Aorta (tissue), 5 donors: ENCODE data around the gene EN2. TPM values are rescaled to one million over a fixed set of nuclear protein-coding genes. Genes with fewer than 3 reads are reported as not detected.

ENCODE experiments used
- ATAC-seq: fragments of 200-7000 bp; cut with Tn5 transposase; one replicate; pipeline ENCODE4 v1.9.1; 2022; ENCODE audit warnings: moderate library complexity; ENCODE audit not compliant: low FRiP score
- DNase-seq, 2 donors: peaks; one replicate each; pipeline ENCODE4 v3.0.0-alpha.2; 2020
- H3K27ac ChIP-seq, 2 donors: one replicate each; pipeline ENCODE4 v1.5.1; 2013; ENCODE audit warnings: low read length in 2 of 2, mild to moderate bottlenecking in 2 of 2, moderate library complexity in 2 of 2, control low read depth in 1 of 2, inconsistent platforms in 1 of 2, low read depth in 1 of 2
- H3K27me3 ChIP-seq, 2 donors: one replicate each; pipeline ENCODE4 v1.6.1; 2013; ENCODE audit warnings: control low read depth in 1 of 2, low read length in 1 of 2, mild to moderate bottlenecking in 1 of 2, moderate library complexity in 1 of 2; ENCODE audit not compliant: insufficient read depth in 2 of 2, control insufficient read depth in 1 of 2
- H3K36me3 ChIP-seq, 2 donors: one replicate each; pipeline ENCODE4 v1.6.1; 2013; ENCODE audit warnings: control low read depth in 1 of 2, low read length in 1 of 2, mild to moderate bottlenecking in 1 of 2; ENCODE audit not compliant: insufficient read depth in 2 of 2, control insufficient read depth in 1 of 2
- H3K4me1 ChIP-seq, 2 donors: one replicate each; pipeline ENCODE4 v1.6.1; 2013; ENCODE audit warnings: low read length in 2 of 2, control low read depth in 1 of 2, mild to moderate bottlenecking in 1 of 2, moderate library complexity in 1 of 2; ENCODE audit not compliant: insufficient read depth in 2 of 2, control insufficient read depth in 1 of 2
- H3K4me3 ChIP-seq, 2 donors: one replicate each; pipeline ENCODE4 v1.5.1; 2013; ENCODE audit warnings: low read length in 2 of 2, control low read depth in 1 of 2, mild to moderate bottlenecking in 1 of 2
- H3K9me3 ChIP-seq: one replicate; pipeline ENCODE4 v1.6.1; 2013; ENCODE audit warnings: mild to moderate bottlenecking, low read length; ENCODE audit not compliant: control insufficient read depth
- WGBS, 2 donors: extraction: QIAGEN DNeasy Blood & Tissue Kit; methylation state at CpG; one replicate each; pipeline ENCODE4 v1.1.7; 2013; 5-methylcytosine and 5-hydroxymethylcytosine counted together
- intact Hi-C, 2 donors: fragments of 100-400 bp; cut with DNase I; formaldehyde crosslinking; loops; one replicate each; pipeline versions ENCODE4 v1.14.2 to v1.15.0; 2022
- polyA plus RNA-seq, 2 donors: library from polyadenylated mRNA; stranded (reverse); fragments of 200-250 nt; gene quantifications; one replicate each; pipeline ENCODE4 v1.2.3, GENCODE V29; 2013
- total RNA-seq, 2 donors: library from RNA; stranded (reverse); fragmentation: NEBNext Ultra II Directional; extraction: Animal tissue kit (Norgen Biotek cat#: 25700); gene quantifications; one replicate each; pipeline ENCODE4 v1.2.1, GENCODE V29; 2021
- donor health status: healthy with polysubstance abuse.
- donor health status: Bipolar disorder and iron deficiency.
- donor health status: DM: no; HTN: no; CAD: no.
- donor health status: DM: no; HTN: no; CAD: no.
- donor health status: DM: yes; HTN: yes; CAD: no.

The EN2 gene
- total and polyA plus RNA-seq, 4 donors = not detected

DNA sequence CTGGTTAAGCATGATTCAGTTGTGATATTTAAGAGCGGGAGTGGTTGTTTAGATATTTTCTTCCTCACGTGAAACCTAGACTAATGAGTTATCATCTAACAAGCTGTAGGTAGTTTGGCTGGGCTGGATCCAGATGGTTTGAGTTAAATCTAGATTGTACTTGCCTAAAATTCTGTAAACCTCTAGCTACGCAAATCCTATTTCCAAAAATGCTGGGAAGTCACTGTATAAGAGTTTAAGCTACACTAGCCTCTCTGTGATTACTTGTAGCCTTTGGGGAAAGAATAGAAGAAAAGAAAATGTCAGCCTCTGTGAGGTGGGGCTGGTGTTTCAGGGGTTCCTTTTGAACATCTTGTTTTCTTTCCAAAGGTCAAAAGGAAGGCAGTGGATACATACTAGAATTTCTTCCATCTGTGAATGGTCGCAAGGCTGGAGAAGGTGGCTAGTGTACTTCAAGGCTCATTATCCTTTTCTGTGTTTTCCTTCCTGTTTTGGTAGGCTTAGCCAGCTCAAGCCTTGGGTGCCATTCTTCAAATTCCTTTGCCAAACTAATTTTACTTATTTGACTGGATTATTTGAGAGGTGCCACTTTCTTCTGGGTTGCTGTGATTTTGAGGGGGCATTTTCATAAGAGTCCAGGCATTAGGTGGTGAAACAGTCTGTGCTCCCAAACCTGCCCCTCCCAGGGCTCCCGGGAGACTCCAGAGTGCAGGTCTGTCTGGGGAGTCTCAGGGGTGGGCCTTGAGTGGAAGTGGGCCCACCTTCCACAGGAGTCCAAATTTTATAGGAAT is 5.2 kb upstream of the EN2 start:
- DNase-seq = no peak
- no peak for ATAC-seq
- H3K9me3 ChIP-seq = no peaks in the 10 kb centered on the region
- H3K4me3 ChIP-seq = no peak overlapping the region
- 31 to 41% methylated on average over 5 of the region's 5 CpGs for WGBS, 2 donors
- no peaks in the 10 kb centered on the region for H3K36me3 ChIP-seq
- no peak overlapping the region for H3K27ac ChIP-seq
- peaks cover 0 to 2% of the 10 kb centered on the region in 2 donors for H3K27me3 ChIP-seq
- H3K4me1 ChIP-seq = no peaks in the 10 kb centered on the region
- intact Hi-C loops = no loop called here

DNA sequence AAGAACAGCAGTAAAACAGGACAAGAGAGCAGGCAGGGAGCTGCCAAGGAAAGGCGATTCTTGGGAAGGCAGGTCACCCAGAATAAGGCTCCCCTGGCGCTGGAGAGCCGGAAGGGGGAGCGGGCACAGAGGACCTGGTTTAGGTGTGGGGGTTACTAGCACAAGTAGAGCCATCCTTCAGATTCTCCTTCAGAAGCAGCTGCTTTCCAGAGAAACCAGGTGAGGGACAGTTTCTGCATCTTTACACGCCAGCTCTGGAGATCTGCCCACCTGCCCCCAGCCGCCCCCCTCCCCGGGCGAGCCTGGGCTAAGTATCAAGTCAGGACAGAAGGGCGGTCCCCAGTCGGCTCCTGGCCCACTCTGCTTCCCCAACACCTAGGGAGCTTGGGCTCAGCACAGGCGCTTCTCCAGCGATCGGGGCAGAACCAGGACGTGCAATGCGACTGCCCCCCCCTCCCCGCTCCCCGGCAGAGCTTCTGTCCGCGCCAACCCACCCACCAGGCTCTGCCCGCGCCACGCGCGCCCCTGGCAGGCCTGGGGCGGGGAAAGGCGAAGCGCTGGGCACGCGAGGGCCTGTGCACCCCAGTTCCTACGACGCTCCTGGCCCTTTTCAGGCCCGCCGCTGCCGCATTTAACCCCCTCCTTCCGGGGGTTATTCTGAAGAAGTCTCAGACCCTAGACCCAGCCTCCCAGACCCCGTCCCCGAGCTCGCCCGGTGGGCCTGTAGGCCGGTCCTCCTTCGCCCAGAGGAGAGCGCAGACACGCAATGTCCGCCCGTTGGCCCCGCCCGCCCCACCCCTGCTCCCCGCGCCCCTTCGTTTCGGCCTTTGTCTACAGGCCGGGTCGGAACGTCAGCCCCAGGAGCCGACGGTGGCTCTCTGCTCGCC is 4.4 kb upstream of the EN2 start:
- H3K4me1 ChIP-seq = no peaks in the 10 kb centered on the region
- DNase-seq (peak in 1 of 2 donors; percentile 66), ATAC-seq (no peak)
- peaks cover 0 to 2% of the 10 kb centered on the region in 2 donors for H3K27me3 ChIP-seq
- intact Hi-C loops = no loop called here
- H3K4me3 ChIP-seq = no peak overlapping the region
- H3K9me3 ChIP-seq = no peaks in the 10 kb centered on the region
- no peak overlapping the region for H3K27ac ChIP-seq
- H3K36me3 ChIP-seq = no peaks in the 10 kb centered on the region
- 4% methylated on average over 40 to 57 of the region's 57 CpGs for WGBS, 2 donors

DNA sequence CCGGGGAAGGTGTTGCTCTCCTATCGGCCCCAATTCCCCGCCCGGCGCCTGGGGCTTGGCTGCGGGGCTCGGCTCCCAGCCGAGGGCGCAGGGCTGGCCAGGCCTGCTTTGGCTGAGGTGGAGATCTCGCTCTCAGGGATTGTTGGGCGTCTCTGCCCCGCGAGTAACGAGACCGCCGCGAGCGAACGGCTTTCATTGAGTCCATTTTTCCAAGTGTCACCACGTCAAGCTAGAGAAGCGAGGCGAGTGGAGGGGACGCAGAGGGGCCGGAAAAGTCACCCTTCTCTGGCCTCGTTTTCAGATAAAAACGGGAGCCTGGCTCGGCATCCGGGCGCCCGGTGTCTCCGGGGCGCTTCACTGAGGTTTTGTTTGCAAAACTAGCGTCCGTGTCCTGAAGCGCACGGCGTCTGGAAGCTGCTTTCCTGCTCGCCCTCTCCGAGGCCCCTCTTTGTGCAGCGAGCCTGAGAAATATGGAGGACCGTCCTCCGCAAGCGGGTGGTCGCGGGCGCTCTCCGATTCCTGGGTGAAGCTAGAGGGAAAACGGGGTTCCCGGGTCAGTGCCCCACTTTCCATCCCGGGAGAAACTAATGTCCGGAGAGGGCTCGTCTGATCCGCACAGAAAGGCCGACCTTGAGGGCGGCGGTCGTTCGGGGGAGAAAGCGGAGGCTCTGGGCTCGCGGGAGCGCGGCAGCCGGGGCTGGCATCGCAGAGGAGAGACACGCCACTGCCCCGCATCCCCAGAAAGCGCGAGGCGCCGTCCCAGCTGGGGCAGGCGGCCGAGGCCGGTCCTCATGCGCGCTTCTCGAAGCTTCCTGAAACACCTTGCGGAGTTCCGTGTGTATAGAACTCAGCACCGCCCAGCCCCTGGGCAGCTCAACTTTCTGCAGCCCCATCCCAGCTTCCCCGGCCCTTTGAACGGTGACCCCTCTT is 3.5 kb upstream of the EN2 start:
- DNase-seq (peak in 1 of 2 donors; percentile 73), ATAC-seq (no peak)
- H3K4me3 ChIP-seq = no peak overlapping the region
- no peak overlapping the region for H3K27ac ChIP-seq
- H3K4me1 ChIP-seq = no peaks in the 10 kb centered on the region
- H3K9me3 ChIP-seq = no peaks in the 10 kb centered on the region
- H3K27me3 ChIP-seq = peaks cover 0 to 2% of the 10 kb centered on the region in 2 donors
- 3% methylated on average over 74 to 82 of the region's 82 CpGs for WGBS, 2 donors
- intact Hi-C loops = no loop called here
- H3K36me3 ChIP-seq = no peaks in the 10 kb centered on the region

DNA sequence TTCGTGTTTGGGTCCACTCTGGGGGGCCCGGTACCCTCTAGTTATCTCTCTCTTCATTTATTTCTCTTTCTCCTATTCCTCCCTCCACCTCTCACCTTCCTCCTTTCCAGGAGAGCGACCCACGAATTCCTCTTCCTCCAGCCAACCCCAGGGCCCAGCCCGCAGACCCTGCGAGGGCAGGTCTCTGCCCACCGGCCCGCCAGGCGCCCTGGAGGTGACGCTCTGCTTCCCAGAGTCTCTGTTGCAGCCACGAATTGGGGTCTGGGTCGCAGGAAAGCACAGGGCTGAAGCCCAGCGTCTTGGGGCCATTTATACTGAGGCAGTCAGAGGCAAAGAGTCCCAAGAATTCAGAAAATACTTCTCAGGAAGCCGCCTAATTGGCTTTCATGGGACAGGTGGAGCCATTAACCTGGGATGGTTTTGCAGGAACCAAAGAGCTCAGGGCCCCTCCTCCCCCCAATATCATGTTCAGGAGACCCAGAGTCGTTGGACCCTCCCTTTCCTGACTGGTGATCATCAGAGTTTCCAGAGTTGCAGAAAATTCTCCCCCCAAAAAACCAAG is 2.7 kb upstream of the EN2 start:
- H3K4me1 ChIP-seq = no peaks in the 10 kb centered on the region
- H3K27me3 ChIP-seq = peaks cover 0 to 2% of the 10 kb centered on the region in 2 donors
- intact Hi-C loops = no loop called here
- peak overlapping the region in 1 of 2 donors; percentile 4 for H3K4me3 ChIP-seq
- H3K9me3 ChIP-seq = no peaks in the 10 kb centered on the region
- WGBS, 2 donors = 5 to 6% methylated on average over 15 of the region's 15 CpGs
- no peaks in the 10 kb centered on the region for H3K36me3 ChIP-seq
- no peak for ATAC-seq
- no peak overlapping the region for H3K27ac ChIP-seq
- DNase-seq = peak in 1 of 2 donors; percentile 15

DNA sequence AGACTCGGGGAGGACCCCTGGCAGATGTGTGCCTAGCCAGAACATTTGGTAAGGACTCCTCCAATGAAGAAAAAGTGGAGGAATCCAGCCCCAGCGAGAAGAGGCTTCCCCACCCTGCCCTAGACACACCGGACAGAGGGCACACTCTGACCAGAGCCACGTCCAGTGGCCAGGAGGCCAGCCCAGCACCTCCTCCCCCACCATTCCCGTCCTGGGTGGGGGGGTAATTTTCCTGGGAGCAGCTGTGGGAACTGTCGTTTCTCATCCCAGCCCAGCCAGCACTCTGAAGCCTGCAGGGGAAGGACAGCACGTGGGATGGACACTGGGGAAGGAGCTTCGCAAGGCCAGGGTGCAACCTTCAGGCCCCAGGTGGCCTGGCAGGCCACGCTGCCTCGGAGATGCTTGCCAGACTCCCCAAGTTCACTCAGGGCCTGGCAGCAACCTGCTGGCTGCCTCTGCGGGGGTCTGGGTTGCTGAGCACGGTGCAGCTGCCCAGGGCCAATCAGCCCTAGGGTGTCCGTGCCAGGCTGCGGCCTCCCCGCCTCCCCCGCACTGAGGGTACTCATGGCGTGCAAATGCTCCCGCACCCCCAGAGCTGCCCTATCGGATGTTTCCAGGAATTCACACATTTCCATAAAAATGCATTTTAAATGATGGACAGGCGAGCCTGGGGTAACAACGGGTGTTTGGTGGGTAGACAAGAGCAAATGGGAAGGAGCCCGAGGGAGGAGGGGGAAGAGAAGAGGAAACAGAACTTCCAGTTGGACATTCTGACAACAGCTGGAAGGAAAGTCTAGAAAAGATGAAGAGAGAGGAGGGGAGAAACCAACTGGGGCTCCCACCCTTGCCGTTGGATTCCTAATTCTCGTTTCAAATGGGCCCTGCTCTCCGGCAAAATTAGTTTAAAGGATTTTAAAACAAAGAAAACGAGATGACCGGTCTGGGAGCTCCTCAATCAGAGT is 1.9 kb upstream of the EN2 start:
- 8 to 9% methylated on average over 27 of the region's 27 CpGs for WGBS, 2 donors

DNA sequence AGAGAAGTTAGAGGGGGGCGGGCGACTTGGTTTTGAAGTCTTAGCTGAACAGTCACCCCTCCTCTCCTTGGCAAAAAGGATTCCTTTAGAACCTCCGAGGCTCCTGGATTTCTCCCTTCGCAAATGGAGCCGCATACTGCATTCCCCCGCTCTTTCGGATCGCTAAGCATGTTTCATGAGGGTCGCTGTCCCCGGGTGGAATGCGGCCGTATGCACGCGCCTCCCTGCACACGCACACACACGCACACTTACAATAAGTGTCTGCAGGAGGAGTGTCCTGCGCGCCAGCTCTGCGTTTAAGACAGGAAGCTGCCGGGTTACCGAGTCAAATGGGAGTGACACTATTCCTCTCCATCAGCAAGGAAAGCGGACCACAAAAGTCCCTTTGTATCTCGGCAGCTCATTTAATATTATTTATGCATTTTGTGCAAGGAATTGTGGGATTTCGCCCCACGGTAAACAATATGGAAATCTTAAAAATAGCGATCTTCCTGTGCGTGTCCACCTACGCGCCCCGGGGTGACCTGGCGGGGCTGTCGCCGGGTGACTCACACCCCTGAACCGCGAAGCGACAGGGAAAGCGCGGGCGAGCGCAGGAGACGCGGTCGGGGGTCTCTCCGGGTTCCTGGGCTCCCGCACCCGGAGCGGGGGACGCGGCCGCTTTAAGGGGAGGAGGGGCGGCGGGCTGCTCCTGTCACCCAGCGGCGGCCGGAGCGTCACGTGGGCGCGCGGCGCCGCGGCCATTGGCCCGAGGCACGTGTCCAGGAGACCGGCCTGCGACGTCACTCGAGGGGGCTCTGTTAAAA is 988 bp upstream of the EN2 start:
- intact Hi-C loops = no loop called here
- Histone ChIP-seq H3K4me3 (peak overlapping the region; percentile 35 to 43), H3K36me3 (no peaks in the 10 kb centered on the region), H3K27me3 (peaks cover 0 to under 1% of the 10 kb centered on the region in 2 donors), H3K27ac (no peak overlapping the region), H3K4me1 (no peaks in the 10 kb centered on the region), H3K9me3 (no peaks in the 10 kb centered on the region)
- WGBS, 2 donors = 3% methylated on average over 61 to 69 of the region's 69 CpGs
- DNase-seq (peak; percentile 68 to 88), ATAC-seq (peak; percentile 68)

More for the DNA sequence above, 1.9 kb upstream of the EN2 start:
- Histone ChIP-seq H3K9me3 (no peaks in the 10 kb centered on the region), H3K27me3 (peaks cover 0 to 2% of the 10 kb centered on the region in 2 donors), H3K36me3 (no peaks in the 10 kb centered on the region), H3K4me3 (peak overlapping the region in 1 of 2 donors; percentile 43), H3K4me1 (no peaks in the 10 kb centered on the region), H3K27ac (no peak overlapping the region)
- intact Hi-C loops = no loop called here
- DNase-seq (no peak), ATAC-seq (no peak)

DNA sequence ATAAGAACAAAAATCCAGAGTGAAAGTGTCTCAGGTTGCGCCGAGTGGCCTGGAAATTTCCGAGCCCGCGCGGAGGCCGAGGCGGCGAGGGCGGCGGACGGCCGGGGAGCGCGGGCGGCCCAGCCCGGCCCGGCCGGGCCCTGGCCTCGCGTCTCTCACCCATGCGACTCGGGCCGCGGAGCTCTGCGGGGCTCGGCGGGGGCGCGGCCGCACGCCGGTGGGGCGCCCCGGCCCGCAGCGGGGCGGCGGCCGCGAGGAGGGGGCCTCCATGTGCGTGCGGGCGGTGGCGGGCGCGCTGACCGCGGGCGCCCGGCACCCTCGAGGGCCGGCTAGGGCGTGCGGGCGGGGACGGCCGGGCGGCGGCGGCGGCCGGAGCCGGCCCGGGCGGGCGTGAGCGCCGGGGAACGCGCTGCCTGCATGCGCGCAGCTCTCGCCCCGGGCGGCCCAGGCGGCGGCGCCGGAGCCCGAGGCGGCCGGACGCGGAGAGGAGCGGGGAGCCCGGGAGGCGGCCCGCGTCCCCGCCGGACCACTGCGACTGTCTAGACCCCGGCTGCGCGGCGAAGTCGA is 302 bp upstream of the EN2 start:
- Histone ChIP-seq H3K4me3 (peak overlapping the region; percentile 35 to 43), H3K27me3 (no peaks in the 10 kb centered on the region), H3K4me1 (no peaks in the 10 kb centered on the region), H3K27ac (no peak overlapping the region), H3K36me3 (no peaks in the 10 kb centered on the region), H3K9me3 (no peaks in the 10 kb centered on the region)
- DNase-seq = no peak
- no peak for ATAC-seq
- intact Hi-C loops = no loop called here
- 2 to 3% methylated on average over 36 to 98 of the region's 98 CpGs for WGBS, 2 donors
